ENCODE results near the gene OR4F17. TPM values are rescaled to one million over a fixed set of nuclear protein-coding genes. Genes with fewer than 3 reads are reported as not detected.

The OR4F17 gene
- total RNA-seq, result not detected in 2 replicates

GRCh38 chr19:106804-107203 is at the start of gene OR4F17:
OR4F17 (plus strand) TSS chr19:107104; CDS start chr19:110679, 3,575 bp downstream.

Other genes with a start within 250 kb of the OR4F17 start
- 38.1 and 41.2 TPM in 2 replicates for gene PLPP2, start 184.3 kb downstream of the OR4F17 start, total RNA-seq
- gene MIER2, start 237.7 kb downstream of the OR4F17 start, total RNA-seq, result 10.1 and 10.2 TPM in 2 replicates